ENCODE results near the gene COMMD1.

DNA sequence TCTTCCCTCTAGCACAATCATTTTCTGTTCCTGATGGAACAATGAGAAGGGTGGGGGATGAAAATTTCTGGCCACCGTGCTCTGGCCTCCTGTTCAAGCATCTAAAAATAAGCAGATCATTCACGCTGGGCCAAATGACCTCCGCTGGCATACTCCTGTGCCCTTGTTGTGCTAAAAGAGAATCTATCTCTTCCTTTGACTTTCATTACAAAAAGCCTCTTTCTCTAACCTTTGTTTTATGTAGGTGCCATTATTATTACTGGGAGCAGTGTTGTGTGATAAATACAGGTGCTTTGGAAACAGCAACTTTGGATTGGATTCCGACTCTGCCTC, 245.8 kb downstream of the COMMD1 start:
- TF ChIP-seq, protein P1, sequence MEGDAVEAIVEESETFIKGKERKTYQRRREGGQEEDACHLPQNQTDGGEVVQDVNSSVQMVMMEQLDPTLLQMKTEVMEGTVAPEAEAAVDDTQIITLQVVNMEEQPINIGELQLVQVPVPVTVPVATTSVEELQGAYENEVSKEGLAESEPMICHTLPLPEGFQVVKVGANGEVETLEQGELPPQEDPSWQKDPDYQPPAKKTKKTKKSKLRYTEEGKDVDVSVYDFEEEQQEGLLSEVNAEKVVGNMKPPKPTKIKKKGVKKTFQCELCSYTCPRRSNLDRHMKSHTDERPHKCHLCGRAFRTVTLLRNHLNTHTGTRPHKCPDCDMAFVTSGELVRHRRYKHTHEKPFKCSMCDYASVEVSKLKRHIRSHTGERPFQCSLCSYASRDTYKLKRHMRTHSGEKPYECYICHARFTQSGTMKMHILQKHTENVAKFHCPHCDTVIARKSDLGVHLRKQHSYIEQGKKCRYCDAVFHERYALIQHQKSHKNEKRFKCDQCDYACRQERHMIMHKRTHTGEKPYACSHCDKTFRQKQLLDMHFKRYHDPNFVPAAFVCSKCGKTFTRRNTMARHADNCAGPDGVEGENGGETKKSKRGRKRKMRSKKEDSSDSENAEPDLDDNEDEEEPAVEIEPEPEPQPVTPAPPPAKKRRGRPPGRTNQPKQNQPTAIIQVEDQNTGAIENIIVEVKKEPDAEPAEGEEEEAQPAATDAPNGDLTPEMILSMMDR (conservative IDR thresholded peaks at IDR 0.05; ENCODE audit: low read depth, low read length), result no peak
- no peak for TF ChIP-seq EZH2 (IDR thresholded peaks at IDR 0.05; ENCODE audit: low read length, unreplicated experiment)

Data from PC-3 (cell line).